Measurements from ENCODE around the gene PLA2G12A.

PLA2G12A gene

GRCh38 chr4:109729718-109730618, at the start of gene PLA2G12A:
TSS of gene PLA2G12A (minus strand) at chr4:109730070. CDS start at chr4:109729809, 261 bp downstream.
- no peaks in the 10 kb centered on the region for H3K9me3 Mint-ChIP-seq
- DNase-seq, result peak; percentile 88
- H3K4me3 Mint-ChIP-seq, result peak within 1 kb of the TSS; percentile 88
- H3K27ac Mint-ChIP-seq, result peak within 1 kb of the TSS; percentile 85
- H3K27me3 Mint-ChIP-seq, result no peaks in the 10 kb centered on the region
- H3K36me3 Mint-ChIP-seq (ENCODE audit: low read depth), result peaks cover 20% of the 10 kb centered on the region
- H3K4me1 Mint-ChIP-seq (ENCODE audit: low read depth), result peaks cover 24% of the 10 kb centered on the region

- Mint-ChIP-seq H3K27me3 (peaks cover 31% of the 10 kb centered on the region), H3K9me3 (no peaks in the 10 kb centered on the region), H3K4me3 (no peak overlapping the region), H3K27ac (no peak overlapping the region), H3K4me1 (ENCODE audit: low read depth) (peaks cover 13% of the 10 kb centered on the region), H3K36me3 (ENCODE audit: low read depth) (no peaks in the 10 kb centered on the region)
- no peak for DNase-seq
These were observed 35.0 kb upstream of the PLA2G12A start for GRCh38 chr4:109764789-109765402.

GRCh38 chr4:109764376-109764775, 34.5 kb upstream of the PLA2G12A start:
- Mint-ChIP-seq H3K36me3 (ENCODE audit: low read depth) (no peaks in the 10 kb centered on the region), H3K9me3 (no peaks in the 10 kb centered on the region), H3K27me3 (peaks cover 27% of the 10 kb centered on the region), H3K4me1 (ENCODE audit: low read depth) (peaks cover 13% of the 10 kb centered on the region), H3K4me3 (no peak overlapping the region), H3K27ac (no peak overlapping the region)
- no peak for DNase-seq

- Mint-ChIP-seq H3K4me3 (no peak overlapping the region), H3K4me1 (ENCODE audit: low read depth) (peaks cover 13% of the 10 kb centered on the region), H3K27me3 (peaks cover 23% of the 10 kb centered on the region), H3K9me3 (no peaks in the 10 kb centered on the region), H3K36me3 (ENCODE audit: low read depth) (no peaks in the 10 kb centered on the region), H3K27ac (peak overlapping the region; percentile 51)
- no peak for DNase-seq
These were observed 30.8 kb upstream of the PLA2G12A start for GRCh38 chr4:109760682-109761081.

GRCh38 chr4:109755656-109756055, 25.8 kb upstream of the PLA2G12A start:
- DNase-seq, result no peak
- Mint-ChIP-seq H3K4me3 (no peak overlapping the region), H3K36me3 (ENCODE audit: low read depth) (no peaks in the 10 kb centered on the region)

GRCh38 chr4:109754093-109754857, 24.4 kb upstream of the PLA2G12A start:
- no peaks in the 10 kb centered on the region for H3K36me3 Mint-ChIP-seq (ENCODE audit: low read depth)

More at GRCh38 chr4:109755656-109756055, 25.8 kb upstream of the PLA2G12A start:
- Mint-ChIP-seq H3K27me3 (peaks cover 11% of the 10 kb centered on the region), H3K27ac (no peak overlapping the region), H3K9me3 (no peaks in the 10 kb centered on the region), H3K4me1 (ENCODE audit: low read depth) (peaks cover 5% of the 10 kb centered on the region)

GRCh38 chr4:109752525-109752924, 22.7 kb upstream of the PLA2G12A start:
- no peak overlapping the region for H3K27ac Mint-ChIP-seq
- H3K4me3 Mint-ChIP-seq, result no peak overlapping the region
- H3K27me3 Mint-ChIP-seq, result no peaks in the 10 kb centered on the region
- H3K4me1 Mint-ChIP-seq (ENCODE audit: low read depth), result no peaks in the 10 kb centered on the region
- DNase-seq, result no peak
- no peaks in the 10 kb centered on the region for H3K36me3 Mint-ChIP-seq (ENCODE audit: low read depth)
- H3K9me3 Mint-ChIP-seq, result no peaks in the 10 kb centered on the region

More at GRCh38 chr4:109754093-109754857, 24.4 kb upstream of the PLA2G12A start:
- peak; percentile 38 for DNase-seq
- no peaks in the 10 kb centered on the region for H3K4me1 Mint-ChIP-seq (ENCODE audit: low read depth)
- no peak overlapping the region for H3K4me3 Mint-ChIP-seq
- peaks cover 5% of the 10 kb centered on the region for H3K27me3 Mint-ChIP-seq
- no peaks in the 10 kb centered on the region for H3K9me3 Mint-ChIP-seq
- no peak overlapping the region for H3K27ac Mint-ChIP-seq

- Mint-ChIP-seq H3K4me3 (no peak overlapping the region), H3K27me3 (no peaks in the 10 kb centered on the region), H3K4me1 (ENCODE audit: low read depth) (no peaks in the 10 kb centered on the region), H3K9me3 (no peaks in the 10 kb centered on the region), H3K27ac (no peak overlapping the region), H3K36me3 (ENCODE audit: low read depth) (no peaks in the 10 kb centered on the region)
- DNase-seq, result no peak
These were observed 22.0 kb upstream of the PLA2G12A start for GRCh38 chr4:109751852-109752251.

- H3K4me1 Mint-ChIP-seq (ENCODE audit: low read depth), result no peaks in the 10 kb centered on the region
- H3K36me3 Mint-ChIP-seq (ENCODE audit: low read depth), result no peaks in the 10 kb centered on the region
- no peaks in the 10 kb centered on the region for H3K27me3 Mint-ChIP-seq
- DNase-seq, result no peak
- H3K4me3 Mint-ChIP-seq, result no peak overlapping the region
- H3K9me3 Mint-ChIP-seq, result no peaks in the 10 kb centered on the region
- no peak overlapping the region for H3K27ac Mint-ChIP-seq
These were observed 20.9 kb upstream of the PLA2G12A start for GRCh38 chr4:109750652-109751244.

GRCh38 chr4:109749388-109750082, 19.7 kb upstream of the PLA2G12A start:
- H3K27me3 Mint-ChIP-seq, result no peaks in the 10 kb centered on the region
- H3K4me3 Mint-ChIP-seq, result no peak overlapping the region
- no peaks in the 10 kb centered on the region for H3K36me3 Mint-ChIP-seq (ENCODE audit: low read depth)
- no peaks in the 10 kb centered on the region for H3K4me1 Mint-ChIP-seq (ENCODE audit: low read depth)
- H3K27ac Mint-ChIP-seq, result no peak overlapping the region
- DNase-seq, result no peak
- H3K9me3 Mint-ChIP-seq, result no peaks in the 10 kb centered on the region

GRCh38 chr4:109748114-109748513, 18.2 kb upstream of the PLA2G12A start:
- no peak for DNase-seq
- Mint-ChIP-seq H3K4me3 (no peak overlapping the region), H3K27ac (no peak overlapping the region), H3K27me3 (no peaks in the 10 kb centered on the region), H3K4me1 (ENCODE audit: low read depth) (no peaks in the 10 kb centered on the region), H3K9me3 (no peaks in the 10 kb centered on the region), H3K36me3 (ENCODE audit: low read depth) (no peaks in the 10 kb centered on the region)

GRCh38 chr4:109746728-109747127, 16.9 kb upstream of the PLA2G12A start:
- H3K4me3 Mint-ChIP-seq, result no peak overlapping the region
- H3K4me1 Mint-ChIP-seq (ENCODE audit: low read depth), result no peaks in the 10 kb centered on the region
- no peak for DNase-seq
- H3K9me3 Mint-ChIP-seq, result no peaks in the 10 kb centered on the region
- H3K27me3 Mint-ChIP-seq, result no peaks in the 10 kb centered on the region
- H3K27ac Mint-ChIP-seq, result no peak overlapping the region
- H3K36me3 Mint-ChIP-seq (ENCODE audit: low read depth), result no peaks in the 10 kb centered on the region

GRCh38 chr4:109745830-109746229, 16.0 kb upstream of the PLA2G12A start:
- Mint-ChIP-seq H3K27me3 (no peaks in the 10 kb centered on the region), H3K4me1 (ENCODE audit: low read depth) (no peaks in the 10 kb centered on the region), H3K27ac (no peak overlapping the region), H3K4me3 (no peak overlapping the region), H3K9me3 (no peaks in the 10 kb centered on the region), H3K36me3 (ENCODE audit: low read depth) (no peaks in the 10 kb centered on the region)
- no peak for DNase-seq

- no peaks in the 10 kb centered on the region for H3K9me3 Mint-ChIP-seq
- no peaks in the 10 kb centered on the region for H3K4me1 Mint-ChIP-seq (ENCODE audit: low read depth)
- no peak for DNase-seq
- H3K4me3 Mint-ChIP-seq, result no peak overlapping the region
- no peaks in the 10 kb centered on the region for H3K27me3 Mint-ChIP-seq
- H3K27ac Mint-ChIP-seq, result no peak overlapping the region
- no peaks in the 10 kb centered on the region for H3K36me3 Mint-ChIP-seq (ENCODE audit: low read depth)
These were observed 9.7 kb upstream of the PLA2G12A start for GRCh38 chr4:109739547-109739946.
